Heart left ventricle (tissue), 13 donors: Measurements from ENCODE around the gene KNG1.

Experiments
- CTCF ChIP-seq, 12 donors: fragments of 200-600 bp; sonication (generic) in 4 of 12; IDR thresholded peaks; one replicate each; pipeline versions ENCODE4 v1.5.0 to v1.8.0; 2018 to 2022; ENCODE audit warnings: antibody characterized with exemption in 12 of 12, mild to moderate bottlenecking in 5 of 12
- POLR2A ChIP-seq, 2 donors: fragments of 450-650 bp; IDR thresholded peaks; one replicate each; pipeline ENCODE4 v1.6.1; 2017; ENCODE audit warnings: antibody characterized with exemption in 2 of 2, mild to moderate bottlenecking in 2 of 2, moderate library complexity in 2 of 2
- donor health status: ischemic (EF 13 %, LVEDD 7.1; RV severe dilation, severe dysfunction).
- donor health status: DM: no; HTN: yes; CAD: no.
- donor health status: DM: no; HTN: no; CAD: no.
- donor health status: ischemic (EF 25% LVEDD 6.9; RV normal size, moderate dysfunction).
- donor health status: ischemic (EF 25% LVEDD 5.7; RV mildly dilated, moderate dysfunction).
- donor health status: ischemic (EF 35%, LVEDD 5.7; RV mildly dilated, moderate dysfunction).
- donor health status: nonischemic (EF 11% LVEDD 7.7; RV severe dilation, severe dysfunction).
- donor health status: DM: yes; HTN: yes; CAD: no.
- donor health status: PGD.
- donor health status: ischemic (EF 29% LVEDD 5.4; RV normal size, mild dysfunction).
- donor health status: nonischemic (EF 23%, LVEDD 6.1; RV moderate dilation, normal function).

- TF ChIP-seq CTCF (IDR thresholded peaks at IDR 0.05) (no peak), POLR2A (IDR thresholded peaks at IDR 0.05) (no peak)
Measured at GRCh38 chr3:186772281-186772694, 55.1 kb downstream of the KNG1 start.
